ENCODE results near the gene PPP4R1. TPM values are rescaled to one million over a fixed set of nuclear protein-coding genes. Genes with fewer than 3 reads are reported as not detected.

The PPP4R1 gene
- total RNA-seq, 1 experiment from 2014 or later, result 66.7 TPM

DNA sequence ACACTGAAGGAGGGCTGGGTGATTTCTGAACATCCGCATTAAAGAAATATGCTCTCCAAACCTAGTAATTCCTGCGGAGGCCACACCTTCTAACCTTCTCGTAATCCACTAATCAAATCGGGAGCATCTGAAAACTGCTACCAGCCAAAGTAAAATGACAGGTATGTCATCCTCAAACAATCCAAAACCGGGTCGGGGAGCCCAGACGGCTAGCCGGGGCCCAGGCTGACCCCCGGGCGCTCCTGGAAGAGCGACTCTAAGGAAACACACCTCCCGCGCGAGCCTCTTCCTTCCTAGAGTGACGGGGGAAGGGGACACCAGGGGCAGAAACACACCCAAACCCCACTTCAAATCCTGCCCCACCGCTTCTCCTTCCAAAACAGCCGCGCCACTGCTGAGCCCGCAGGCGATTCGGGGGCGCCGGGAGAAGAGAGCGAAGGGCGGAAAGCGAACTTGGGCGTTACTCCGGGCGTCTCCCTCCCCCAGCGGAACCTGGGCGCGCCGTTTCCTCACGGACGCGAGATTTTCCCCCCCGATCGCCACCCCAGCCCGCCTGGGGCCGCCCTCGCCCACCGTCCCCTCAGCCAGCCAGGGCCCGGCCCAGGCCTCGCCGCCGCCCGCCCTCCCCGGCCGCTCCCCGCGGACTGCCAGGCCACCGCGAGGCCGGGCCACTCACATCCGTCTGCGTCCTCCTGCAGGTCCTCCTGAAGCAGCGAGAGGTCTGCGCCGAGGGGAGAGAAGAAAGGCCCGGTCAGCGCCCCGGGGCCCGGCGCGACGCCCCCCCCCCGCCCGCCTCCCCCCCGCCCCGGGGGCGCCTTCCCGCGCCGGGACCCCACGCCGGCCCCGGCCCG lies 584 bp downstream of the PPP4R1 start:
- RAD21 ChIA-PET (ENCODE audit: low non-redundant PET in 1 of 2, low total read pairs in 2 of 2, uncharacterized antibody in 2 of 2, unreplicated experiment in 2 of 2), result no interaction called here
- Histone ChIP-seq H4K20me1 (ENCODE audit: insufficient read depth) (no peaks in the 10 kb centered on the region), H3K27me3 (ENCODE audit: insufficient read depth, low read length) (no peaks in the 10 kb centered on the region), H3K36me3 (ENCODE audit: control insufficient read depth in 1 of 2, insufficient read depth in 2 of 2, low read length in 2 of 2) (peaks cover 4 to 10% of the 10 kb centered on the region in 2 experiments; a peak in 2 of 4 replicates), H3K9ac (ENCODE audit: low read length) (peak overlapping the region; percentile 81), H3K4me1 (ENCODE audit: control insufficient read depth in 1 of 2, insufficient read depth in 2 of 2, low read length in 2 of 2) (peaks cover 18 to 48% of the 10 kb centered on the region in 2 experiments), H2AFZ (ENCODE audit: low read depth, low read length, poor library complexity, severe bottlenecking) (no peak overlapping the region), H3K9me2 (ENCODE audit: insufficient read depth) (no peaks in the 10 kb centered on the region), H3K27ac (ENCODE audit: low read depth, low read length) (peak overlapping the region; percentile 85), H3K4me2 (ENCODE audit: low read length) (peak overlapping the region; percentile 88), H3K9me3 (ENCODE audit: control insufficient read depth in 1 of 2, insufficient read depth in 1 of 2, low read depth in 1 of 2, low read length in 2 of 2) (no peaks in the 10 kb centered on the region), H3K79me2 (ENCODE audit: insufficient read depth, low read length) (peaks cover 52% of the 10 kb centered on the region), H3K4me3 (replicated peaks in 1 of 2; ENCODE audit: low read depth in 1 of 2, low read length in 2 of 2) (peak overlapping the region; percentile 78 to 87)
- peak; percentile 47 for ATAC-seq
- POLR2A ChIA-PET, result no interaction called here
- no peak for DNase-seq (ENCODE audit: low read depth, low spot score)
- CTCF ChIA-PET, result no interaction called here
- TF ChIP-seq ZFX (IDR thresholded peaks at IDR 0.05), result peak; percentile 84
- TF ChIP-seq EZH2phosphoT487 (IDR thresholded peaks at IDR 0.05; ENCODE audit: borderline replicate concordance), result no peak
- no TSS peak for BruUV-seq (replicated peaks)
- intact Hi-C loops (cut with micrococcal nuclease), result loop anchor here (10.0 kb wide), 2 partner anchors 301 to 341 kb away; partner anchors contain the start of gene VAPA

DNA sequence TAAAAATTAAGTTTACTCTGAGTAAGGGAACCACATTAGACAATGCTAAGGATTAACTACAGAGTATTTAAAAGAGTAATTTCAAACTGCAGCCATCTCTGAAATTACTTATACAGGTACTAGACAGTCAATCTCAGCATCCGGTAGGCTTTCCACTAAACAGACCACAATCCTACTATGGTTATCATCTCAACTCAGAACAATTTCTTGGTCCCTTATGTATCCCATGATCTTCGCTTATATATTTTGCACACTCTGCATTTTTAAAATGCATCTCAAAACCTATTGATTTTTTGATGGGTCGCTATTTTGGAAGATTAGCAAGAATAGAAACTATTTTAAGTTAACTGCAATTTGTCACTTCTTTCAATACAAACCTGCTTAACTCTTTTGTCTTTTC lies 1.4 kb downstream of the PPP4R1 start:
- ATAC-seq, result no peak
- CTCF ChIA-PET, result interaction anchor here (1.0 to 1.4 kb wide), 2 partner anchors 17 to 71 kb away, joined by 3 to 5 read pairs; no protein-coding TSS in a partner anchor

More for the DNA sequence above, 1.4 kb downstream of the PPP4R1 start:
- H3K36me3 ChIP-seq (ENCODE audit: control insufficient read depth in 1 of 2, insufficient read depth in 2 of 2, low read length in 2 of 2), result peaks cover 4 to 10% of the 10 kb centered on the region in 2 experiments; a peak in 2 of 4 replicates
- H3K4me1 ChIP-seq (ENCODE audit: control insufficient read depth in 1 of 2, insufficient read depth in 2 of 2, low read length in 2 of 2), result peaks cover 18 to 49% of the 10 kb centered on the region in 2 experiments
- peaks cover 60% of the 10 kb centered on the region for H3K79me2 ChIP-seq (ENCODE audit: insufficient read depth, low read length)
- H3K9ac ChIP-seq (ENCODE audit: low read length), result peak overlapping the region; percentile 81
- no peaks in the 10 kb centered on the region for H3K9me3 ChIP-seq (ENCODE audit: control insufficient read depth in 1 of 2, insufficient read depth in 1 of 2, low read depth in 1 of 2, low read length in 2 of 2)
- H3K27me3 ChIP-seq (ENCODE audit: insufficient read depth, low read length), result no peaks in the 10 kb centered on the region
- RAD21 ChIA-PET (ENCODE audit: low non-redundant PET in 1 of 2, low total read pairs in 2 of 2, uncharacterized antibody in 2 of 2, unreplicated experiment in 2 of 2), result no interaction called here
- H3K4me2 ChIP-seq (ENCODE audit: low read length), result peak overlapping the region; percentile 88
- H2AFZ ChIP-seq (ENCODE audit: low read depth, low read length, poor library complexity, severe bottlenecking), result no peak overlapping the region
- no peak for TF ChIP-seq SRF (IDR thresholded peaks at IDR 0.05; ENCODE audit: low read depth)
- no peak for TF ChIP-seq SP1 (IDR thresholded peaks at IDR 0.05; ENCODE audit: low read depth)
- TF ChIP-seq EZH2 (IDR thresholded peaks at IDR 0.05), result no peak
- no peak for TF ChIP-seq EZH2phosphoT487 (IDR thresholded peaks at IDR 0.05; ENCODE audit: borderline replicate concordance)
- TF ChIP-seq, protein P1, sequence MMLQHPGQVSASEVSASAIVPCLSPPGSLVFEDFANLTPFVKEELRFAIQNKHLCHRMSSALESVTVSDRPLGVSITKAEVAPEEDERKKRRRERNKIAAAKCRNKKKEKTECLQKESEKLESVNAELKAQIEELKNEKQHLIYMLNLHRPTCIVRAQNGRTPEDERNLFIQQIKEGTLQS (IDR thresholded peaks at IDR 0.05), result no peak
- POLR2A ChIA-PET, result no interaction called here
- H3K27ac ChIP-seq (ENCODE audit: low read depth, low read length), result no peak overlapping the region; the same call in 1 of the 2 replicates
- BruUV-seq (replicated peaks), result TSS peak; percentile 54
- H4K20me1 ChIP-seq (ENCODE audit: insufficient read depth), result 0 out of 2 replicates have a peak, but pooled peaks cover 4% of the 10 kb centered on the region
- no peak for DNase-seq (ENCODE audit: low read depth, low spot score)
- H3K4me3 ChIP-seq (replicated peaks in 1 of 2; ENCODE audit: low read depth in 1 of 2, low read length in 2 of 2), result peak overlapping the region; percentile 78 to 87
- no peaks in the 10 kb centered on the region for H3K9me2 ChIP-seq (ENCODE audit: insufficient read depth)
- intact Hi-C loops (cut with micrococcal nuclease), result loop anchor here (1.0 to 10.0 kb wide), 4 partner anchors 70 to 342 kb away; partner anchors contain the start of gene VAPA

Data from HCT116 (cell line).